Activated naive CD4-positive, alpha-beta T cell treated with anti-CD3 and anti-CD28 coated beads for 36 hours (primary cell): ENCODE measurements around the gene SLC35G6. TPM values are rescaled to one million over a fixed set of nuclear protein-coding genes. Genes with fewer than 3 reads are reported as not detected.
"Not testable (repeated sequence)": the region's sequence is repeated elsewhere in the genome, so short reads cannot be mapped to it uniquely, and the experiment has no call there.

Source experiments
- CTCF ChIA-PET: fragments of 350-600 bp; sonication (Branson Sonifier 250); formaldehyde crosslinking; loops from one replicate; lab custom pipeline; 2021; ENCODE audit warnings: antibody characterized with exemption; lab: Charles Lee
- DNase-seq: peaks from one replicate; pipeline ENCODE4 v3.0.0-alpha.2; 2020
- H3K27ac Mint-ChIP-seq: one replicate; pipeline ENCODE4 v1.8.0; 2021; ENCODE audit warnings: mild to moderate bottlenecking, mixed read lengths
- H3K27me3 Mint-ChIP-seq: one replicate; pipeline ENCODE4 v1.8.0; 2021; ENCODE audit warnings: low read depth, mixed read lengths
- H3K36me3 Mint-ChIP-seq: one replicate; pipeline ENCODE4 v1.8.0; 2021; ENCODE audit warnings: low read depth, mixed read lengths
- H3K4me1 Mint-ChIP-seq: one replicate; pipeline ENCODE4 v1.8.0; 2021; ENCODE audit warnings: low read depth, mixed read lengths
- H3K4me3 Mint-ChIP-seq: one replicate; pipeline ENCODE4 v1.8.0; 2021; ENCODE audit warnings: mild to moderate bottlenecking, moderate library complexity, mixed read lengths
- H3K9me3 Mint-ChIP-seq: one replicate; pipeline ENCODE4 v1.8.0; 2021; ENCODE audit warnings: mixed read lengths
- intact Hi-C: fragments of 100-400 bp; cut with micrococcal nuclease; formaldehyde crosslinking; loops from one replicate; pipeline ENCODE4 v1.15.1; 2023
- total RNA-seq, 2 experiments: library from RNA; stranded (reverse); gene quantifications; one replicate each; pipeline ENCODE4 v1.2.3, GENCODE V29; 2021

SLC35G6 gene
- total RNA-seq, 2 experiments from 2014 or later = not detected

DNA sequence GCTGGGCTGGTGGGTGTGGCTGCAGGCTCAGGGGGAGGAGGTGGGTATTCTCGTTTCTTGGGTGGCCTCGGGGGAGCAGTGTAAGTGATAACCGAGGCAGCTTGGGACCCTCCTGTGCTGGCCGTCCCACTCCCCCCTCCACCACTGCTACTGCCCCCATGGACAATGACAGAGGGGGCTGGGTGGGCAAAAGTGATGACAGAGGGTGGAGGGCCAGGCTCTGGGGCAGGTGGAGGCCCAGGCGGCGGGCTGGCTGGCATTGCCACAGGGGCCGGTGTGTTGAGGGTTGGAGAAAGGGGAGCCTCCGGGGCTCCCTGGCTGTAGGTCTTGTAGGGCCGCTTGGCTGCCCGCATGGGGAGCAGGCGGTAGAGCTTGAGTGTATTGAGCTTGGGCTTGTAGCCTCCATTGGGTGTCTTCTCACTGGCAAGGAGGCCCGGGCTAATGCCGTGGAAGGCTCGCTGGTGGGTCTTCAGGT lies 17.8 kb upstream of the SLC35G6 start:
- no peak overlapping the region for H3K4me3 Mint-ChIP-seq

DNA sequence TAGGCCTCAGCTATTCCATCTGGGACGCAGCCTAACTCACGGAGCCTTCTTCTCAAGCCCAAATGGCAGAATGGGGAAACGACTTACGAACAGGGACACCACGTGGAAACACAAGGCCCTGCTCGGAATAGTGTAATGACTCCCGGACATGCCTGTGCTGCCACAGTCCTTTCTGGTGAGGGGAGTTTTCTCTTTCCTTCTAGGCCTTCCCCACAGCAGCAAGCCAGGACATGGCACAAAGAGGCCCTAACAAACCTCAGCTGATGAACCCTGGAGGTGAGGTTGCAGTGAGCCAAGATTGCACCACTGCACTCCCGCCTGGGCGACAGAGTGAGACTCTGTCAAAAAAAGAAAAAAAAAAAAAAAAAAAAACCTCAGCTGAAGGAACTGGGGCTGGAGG lies 17.2 kb upstream of the SLC35G6 start:
- H3K4me1 Mint-ChIP-seq = peaks cover 5% of the 10 kb centered on the region
- no peak overlapping the region for H3K4me3 Mint-ChIP-seq
- intact Hi-C loops = no loop called here
- DNase-seq = no peak
- H3K36me3 Mint-ChIP-seq = peaks cover 3% of the 10 kb centered on the region
- H3K9me3 Mint-ChIP-seq = no peaks in the 10 kb centered on the region
- H3K27ac Mint-ChIP-seq = no peak overlapping the region
- no peaks in the 10 kb centered on the region for H3K27me3 Mint-ChIP-seq
- CTCF ChIA-PET = no interaction called here

More for the DNA sequence above, 17.8 kb upstream of the SLC35G6 start:
- intact Hi-C loops = no loop called here
- CTCF ChIA-PET = interaction anchor here (1.1 kb wide), 1 partner anchor 14 kb away, joined by 3 read pairs; no protein-coding TSS in a partner anchor
- H3K36me3 Mint-ChIP-seq = peaks cover 3% of the 10 kb centered on the region
- DNase-seq = no peak
- H3K27me3 Mint-ChIP-seq = no peaks in the 10 kb centered on the region
- peaks cover 5% of the 10 kb centered on the region for H3K4me1 Mint-ChIP-seq
- H3K9me3 Mint-ChIP-seq = no peaks in the 10 kb centered on the region
- no peak overlapping the region for H3K27ac Mint-ChIP-seq

DNA sequence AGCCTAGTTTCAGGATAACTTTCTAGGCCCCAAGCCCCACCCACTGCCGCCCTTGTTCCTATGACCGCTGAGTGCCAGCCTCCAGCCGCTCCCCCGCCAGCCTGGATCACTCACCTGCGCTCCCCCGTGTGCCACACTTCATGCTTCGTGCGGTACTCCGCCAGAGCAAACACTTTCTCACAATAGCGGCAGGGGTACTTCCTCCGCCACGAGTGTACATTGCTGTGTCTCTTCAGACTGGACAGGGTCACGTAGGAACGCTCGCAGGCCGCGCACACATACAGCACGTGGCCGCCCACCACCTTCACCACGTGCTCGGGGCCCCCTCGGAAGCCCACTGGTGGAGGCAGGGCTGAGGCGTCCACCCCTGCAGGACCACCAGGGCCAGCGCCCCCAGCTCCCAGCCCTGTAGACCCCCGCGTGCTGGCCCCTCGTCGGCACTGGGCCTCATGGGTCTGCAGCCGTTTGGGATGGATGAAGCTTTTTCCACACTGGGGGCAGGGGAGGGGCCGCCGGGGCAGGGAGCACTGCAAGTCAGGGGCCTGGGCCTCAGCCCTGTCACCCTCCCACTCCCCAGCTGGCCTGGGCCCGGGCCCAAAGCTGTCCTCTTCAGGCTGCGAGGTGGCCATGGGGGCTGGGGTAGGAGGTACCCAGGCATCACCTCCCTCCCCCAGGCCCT lies 15.5 kb upstream of the SLC35G6 start:
- CTCF ChIA-PET = no interaction called here
- no peaks in the 10 kb centered on the region for H3K27me3 Mint-ChIP-seq
- no peaks in the 10 kb centered on the region for H3K9me3 Mint-ChIP-seq
- H3K4me3 Mint-ChIP-seq = no peak overlapping the region
- intact Hi-C loops = no loop called here
- peaks cover 5% of the 10 kb centered on the region for H3K4me1 Mint-ChIP-seq
- H3K27ac Mint-ChIP-seq = no peak overlapping the region
- DNase-seq = no peak
- peaks cover 3% of the 10 kb centered on the region for H3K36me3 Mint-ChIP-seq

DNA sequence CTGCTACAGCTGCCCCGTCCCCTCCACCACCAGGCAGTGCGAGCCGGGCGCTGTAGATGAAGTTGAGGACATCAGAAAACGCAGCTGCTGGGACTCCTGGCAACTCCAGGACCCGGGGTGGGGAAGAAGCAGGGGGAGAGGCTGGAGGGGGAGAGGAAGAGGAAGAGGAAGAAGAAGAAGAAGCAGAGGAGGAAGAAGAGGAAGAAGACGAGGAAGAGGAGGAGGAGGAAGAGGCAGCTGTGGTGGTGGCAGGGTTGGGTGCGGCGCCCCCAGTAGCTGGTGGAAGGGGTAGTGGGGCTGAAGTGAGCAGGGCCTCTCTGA lies 15.0 kb upstream of the SLC35G6 start:
- Mint-ChIP-seq H3K4me1 (peaks cover 5% of the 10 kb centered on the region), H3K36me3 (peaks cover 3% of the 10 kb centered on the region), H3K27me3 (no peaks in the 10 kb centered on the region), H3K27ac (no peak overlapping the region), H3K9me3 (no peaks in the 10 kb centered on the region), H3K4me3 (no peak overlapping the region)
- intact Hi-C loops = no loop called here
- CTCF ChIA-PET = no interaction called here
- DNase-seq = no peak

DNA sequence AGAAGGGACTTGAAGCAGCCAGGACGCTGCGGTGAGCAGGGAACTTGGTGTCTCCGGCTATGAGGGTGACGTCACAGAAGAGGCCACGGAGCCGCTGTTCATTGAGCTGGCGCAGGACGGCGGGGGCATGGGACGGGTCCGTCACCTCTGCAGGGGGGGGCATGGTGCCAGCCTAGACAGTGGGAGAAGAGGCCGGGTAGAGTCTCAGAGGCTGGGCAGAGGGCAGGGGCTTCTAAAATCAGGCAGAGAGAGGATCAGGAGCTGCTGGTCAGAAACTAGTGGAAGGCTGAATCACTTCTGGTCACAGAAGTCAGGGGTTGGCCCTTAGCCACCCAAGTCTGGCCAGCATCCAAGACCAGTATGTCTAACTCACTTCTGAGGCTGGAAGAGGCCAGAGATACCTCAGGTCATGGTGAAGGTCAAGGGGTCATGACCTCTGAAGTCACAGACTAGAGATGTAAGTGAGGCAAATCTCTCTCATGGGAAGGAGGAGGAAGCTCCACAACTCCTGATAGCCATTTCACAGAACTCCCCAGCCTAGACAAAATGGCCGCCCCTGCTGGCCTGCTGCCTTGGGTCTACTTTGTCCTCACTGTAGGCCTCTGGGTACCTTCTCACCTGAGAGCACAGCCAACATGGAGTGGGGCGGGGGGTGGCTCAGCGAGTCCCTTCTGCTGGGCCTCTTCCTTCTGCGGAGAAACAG lies 14.5 kb upstream of the SLC35G6 start:
- Mint-ChIP-seq H3K36me3 (peaks cover 3% of the 10 kb centered on the region), H3K4me3 (no peak overlapping the region), H3K27me3 (no peaks in the 10 kb centered on the region), H3K27ac (peak overlapping the region; percentile 53), H3K9me3 (no peaks in the 10 kb centered on the region), H3K4me1 (peaks cover 8% of the 10 kb centered on the region)
- intact Hi-C loops = no loop called here
- DNase-seq = no peak
- CTCF ChIA-PET = no interaction called here

DNA sequence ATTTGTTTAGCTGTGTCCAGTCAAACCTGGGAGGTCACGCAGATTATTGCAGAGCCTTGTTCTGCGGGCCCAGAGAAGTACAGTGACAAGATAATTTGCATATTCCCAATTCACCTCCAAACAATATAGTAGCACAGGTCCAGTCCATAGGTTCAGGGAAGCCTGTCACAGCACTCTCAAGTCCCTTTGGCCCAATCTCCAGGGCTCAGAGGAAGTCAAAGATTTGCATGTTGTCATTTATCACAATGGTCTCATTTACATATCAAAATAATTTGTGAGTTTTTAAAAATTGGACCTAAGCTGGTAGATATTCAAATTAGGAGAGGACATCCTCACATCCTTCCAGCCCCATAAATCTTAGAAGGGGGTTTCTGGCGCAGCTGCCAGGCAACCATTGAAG lies 13.7 kb upstream of the SLC35G6 start:
- Mint-ChIP-seq H3K27me3 (no peaks in the 10 kb centered on the region), H3K4me1 (peaks cover 11% of the 10 kb centered on the region), H3K4me3 (no peak overlapping the region), H3K9me3 (no peaks in the 10 kb centered on the region), H3K27ac (peak overlapping the region; percentile 5), H3K36me3 (peaks cover 3% of the 10 kb centered on the region)
- no peak for DNase-seq
- intact Hi-C loops = no loop called here
- CTCF ChIA-PET = no interaction called here

DNA sequence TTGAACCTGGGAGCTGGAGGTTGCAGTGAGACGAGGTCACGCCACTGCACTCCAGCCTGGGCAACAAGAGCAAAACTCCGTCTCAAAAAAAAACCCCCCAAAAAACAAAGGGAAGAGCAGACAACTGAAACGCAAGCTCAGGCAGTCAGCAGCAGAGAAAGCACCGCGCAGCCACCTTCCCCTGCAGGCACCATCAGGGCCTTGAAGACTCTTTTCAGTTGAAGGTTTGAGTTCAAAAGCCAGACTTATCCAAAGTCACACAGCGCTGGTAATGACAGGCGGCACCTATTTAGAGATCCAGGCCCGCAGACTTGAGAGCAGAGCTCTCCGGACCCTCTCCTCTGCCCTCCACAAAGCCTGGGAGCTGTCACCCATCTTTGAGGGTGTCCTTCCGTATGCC lies 13.0 kb upstream of the SLC35G6 start:
- Mint-ChIP-seq H3K4me3 (no peak overlapping the region), H3K9me3 (no peaks in the 10 kb centered on the region), H3K4me1 (peaks cover 13% of the 10 kb centered on the region), H3K27ac (no peak overlapping the region), H3K36me3 (peaks cover 3% of the 10 kb centered on the region), H3K27me3 (no peaks in the 10 kb centered on the region)
- no peak for DNase-seq
- CTCF ChIA-PET = interaction anchor here (0.6 kb wide), 1 partner anchor 728 kb away, joined by 3 read pairs; no protein-coding TSS in a partner anchor
- intact Hi-C loops = no loop called here

DNA sequence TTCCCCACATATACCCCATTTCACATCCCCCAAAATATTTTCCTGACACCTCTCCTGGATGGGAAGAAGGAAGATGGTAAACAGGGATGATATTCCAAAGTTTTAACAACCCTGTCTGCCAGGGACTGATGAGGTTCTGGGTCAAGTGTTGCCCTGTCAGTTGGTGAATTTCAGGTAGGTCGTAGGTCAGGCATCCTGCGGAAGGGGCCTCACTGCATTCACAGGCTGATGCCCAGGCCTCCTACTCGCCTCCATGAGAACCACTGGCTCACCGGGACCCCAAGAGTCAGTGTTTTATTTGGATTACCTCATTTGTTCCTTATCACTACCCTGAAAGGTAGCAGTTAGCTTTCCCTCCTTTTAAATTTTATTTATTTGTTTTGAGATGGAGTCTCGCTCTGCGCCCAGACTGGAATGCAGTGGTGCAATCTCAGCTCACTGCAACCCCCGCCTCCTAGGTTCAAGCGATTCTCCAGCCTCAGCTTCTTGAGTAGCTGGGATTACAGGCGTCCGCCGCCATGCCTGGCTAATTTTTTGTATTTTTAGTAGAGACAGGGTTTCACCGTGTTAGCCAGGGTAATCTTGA lies 12.3 kb upstream of the SLC35G6 start:
- intact Hi-C loops = no loop called here

DNA sequence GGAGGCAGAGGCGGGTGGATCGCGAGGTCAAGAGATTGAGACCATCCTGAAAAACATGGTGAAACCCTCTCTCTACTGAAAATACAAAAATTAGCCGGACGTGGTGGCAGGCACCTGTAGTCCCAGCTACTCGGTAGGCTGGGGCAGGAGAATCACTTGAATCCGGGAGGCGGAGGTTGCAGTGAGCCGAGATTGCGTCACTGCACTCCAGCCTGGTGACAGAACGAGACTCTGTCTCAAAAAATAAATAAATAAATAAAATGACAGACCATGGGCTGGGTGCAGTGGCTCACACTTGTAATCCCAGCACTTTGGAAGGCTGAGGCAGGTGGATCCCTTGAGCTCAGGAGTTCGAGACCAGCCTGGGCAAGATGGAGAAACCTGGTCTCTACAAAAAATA lies 11.4 kb upstream of the SLC35G6 start:
- H3K4me3 Mint-ChIP-seq, H3K9me3 Mint-ChIP-seq, H3K36me3 Mint-ChIP-seq, DNase-seq, H3K27ac Mint-ChIP-seq, intact Hi-C loops, H3K27me3 Mint-ChIP-seq: not testable (repeated sequence)
- peaks cover 16% of the 10 kb centered on the region for H3K4me1 Mint-ChIP-seq
- CTCF ChIA-PET = interaction anchor here (0.9 to 1.1 kb wide), 3 partner anchors 10 to 114 kb away, joined by 3 to 5 read pairs (median 4); no protein-coding TSS in a partner anchor

More for the DNA sequence above, 12.3 kb upstream of the SLC35G6 start:
- no peak overlapping the region for H3K27ac Mint-ChIP-seq
- no peak overlapping the region for H3K4me3 Mint-ChIP-seq
- H3K27me3 Mint-ChIP-seq = no peaks in the 10 kb centered on the region
- DNase-seq = no peak
- CTCF ChIA-PET = interaction anchor here (0.6 kb wide), 1 partner anchor 727 kb away, joined by 3 read pairs; no protein-coding TSS in a partner anchor
- no peaks in the 10 kb centered on the region for H3K9me3 Mint-ChIP-seq
- peaks cover 16% of the 10 kb centered on the region for H3K4me1 Mint-ChIP-seq
- peaks cover 3% of the 10 kb centered on the region for H3K36me3 Mint-ChIP-seq

DNA sequence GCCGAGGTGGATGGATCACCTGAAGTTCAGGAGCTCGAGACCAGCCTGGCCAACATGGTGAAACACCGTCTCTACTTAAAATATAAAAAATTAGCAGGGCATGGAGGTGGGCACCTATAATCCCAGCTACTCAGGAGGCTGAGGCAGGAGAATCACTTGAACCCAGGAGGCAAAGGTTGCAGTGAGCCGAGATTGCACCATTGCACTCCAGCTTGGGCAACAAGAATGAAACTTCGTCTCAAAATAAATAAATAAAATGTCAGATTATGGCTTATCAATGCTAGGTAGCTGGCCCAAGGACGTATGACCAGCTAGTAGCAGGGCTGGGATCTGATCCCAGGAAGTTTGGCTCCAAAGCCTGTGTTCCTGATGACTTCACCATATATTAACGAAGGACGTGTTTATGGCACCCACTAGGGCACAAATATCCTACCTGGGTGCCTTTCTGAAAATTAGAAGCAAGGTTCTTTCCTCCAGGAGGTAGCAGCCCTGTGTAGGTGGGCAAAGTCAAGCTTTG lies 10.7 kb upstream of the SLC35G6 start:
- CTCF ChIA-PET = interaction anchor here (0.9 to 1.1 kb wide), 3 partner anchors 10 to 115 kb away, joined by 3 to 5 read pairs (median 4); no protein-coding TSS in a partner anchor
- intact Hi-C loops, H3K27ac Mint-ChIP-seq, H3K36me3 Mint-ChIP-seq, H3K9me3 Mint-ChIP-seq, DNase-seq, H3K27me3 Mint-ChIP-seq, H3K4me3 Mint-ChIP-seq: not testable (repeated sequence)
- H3K4me1 Mint-ChIP-seq = peaks cover 19% of the 10 kb centered on the region

DNA sequence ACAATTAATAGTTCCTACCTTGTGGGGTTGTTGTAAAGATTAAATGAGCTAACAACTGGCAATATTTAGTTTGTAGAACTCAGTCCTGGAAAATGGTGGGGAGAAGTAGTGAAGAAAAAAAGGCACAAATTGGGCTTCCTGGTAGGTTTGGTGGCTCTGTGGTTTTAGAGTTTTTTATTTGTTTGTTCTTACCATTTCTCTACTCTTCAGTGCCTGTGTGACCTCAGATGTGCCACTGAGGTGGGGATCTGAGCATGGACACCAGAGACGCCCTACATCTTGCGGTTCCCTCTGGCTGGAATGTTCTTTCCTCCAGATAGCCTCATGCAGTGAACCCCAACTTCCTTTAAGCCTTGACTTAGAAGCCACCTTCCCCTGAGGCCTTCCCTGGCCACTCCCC lies 9.5 kb upstream of the SLC35G6 start:
- CTCF ChIA-PET = interaction anchor here (0.9 to 1.2 kb wide), 2 partner anchors 35 to 116 kb away, joined by 3 to 4 read pairs; no protein-coding TSS in a partner anchor
- Mint-ChIP-seq H3K27ac (no peak overlapping the region), H3K4me3 (no peak overlapping the region), H3K27me3 (no peaks in the 10 kb centered on the region), H3K9me3 (no peaks in the 10 kb centered on the region), H3K36me3 (peaks cover under 1% of the 10 kb centered on the region), H3K4me1 (peaks cover 31% of the 10 kb centered on the region)
- DNase-seq = no peak
- intact Hi-C loops = no loop called here

DNA sequence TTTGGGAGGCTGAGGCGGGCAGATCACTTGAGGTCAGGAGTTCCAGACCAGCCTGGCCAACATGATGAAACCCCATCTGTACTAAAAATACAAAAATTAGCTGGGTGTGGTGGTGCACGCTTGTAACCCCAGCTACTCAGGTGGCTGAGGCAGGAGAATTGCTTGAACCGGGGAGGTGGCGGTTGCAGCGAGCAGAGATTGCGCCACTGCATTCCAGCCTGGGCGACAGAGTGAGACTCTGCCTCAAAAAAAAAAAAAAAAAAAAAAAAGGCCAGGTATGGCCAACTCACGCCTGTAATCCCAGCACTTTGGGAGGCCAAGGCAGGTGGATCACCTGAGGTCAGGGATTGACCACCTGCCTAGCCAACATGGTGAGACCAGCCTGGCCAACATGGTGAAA lies 6.5 kb upstream of the SLC35G6 start:
- H3K4me1 Mint-ChIP-seq = peaks cover 47% of the 10 kb centered on the region
- H3K27ac Mint-ChIP-seq = not testable (repeated sequence)

More for the DNA sequence above, 6.5 kb upstream of the SLC35G6 start:
- H3K27me3 Mint-ChIP-seq, CTCF ChIA-PET, H3K36me3 Mint-ChIP-seq, DNase-seq, H3K4me3 Mint-ChIP-seq, H3K9me3 Mint-ChIP-seq: not testable (repeated sequence)
- intact Hi-C loops = loop anchor here (5.0 kb wide), 1 partner anchor 458 kb away; the partner anchor contains the start of genes CNTROB and TRAPPC1
